Measurements from ENCODE around the gene EYS. TPM values are rescaled to one million over a fixed set of nuclear protein-coding genes. Genes with fewer than 3 reads are reported as not detected.
"Not testable (repeated sequence)": the region's sequence is repeated elsewhere in the genome, so short reads cannot be mapped to it uniquely, and the experiment has no call there.

Gene EYS
- total RNA-seq, 1 donor from 2014 or later, result not detected

- ATAC-seq, result no peak
Observed at GRCh38 chr6:64013011-64013410, 1694.0 kb downstream of the EYS start.

GRCh38 chr6:64012351-64013001 lies 1694.5 kb downstream of the EYS start:
- ATAC-seq, result no peak

GRCh38 chr6:64010666-64011065 lies 1696.4 kb downstream of the EYS start:
- no peak for ATAC-seq

GRCh38 chr6:64010010-64010409 lies 1697.0 kb downstream of the EYS start:
- no peak for ATAC-seq

GRCh38 chr6:64006246-64006645 lies 1700.8 kb downstream of the EYS start:
- no peak for ATAC-seq

DNA sequence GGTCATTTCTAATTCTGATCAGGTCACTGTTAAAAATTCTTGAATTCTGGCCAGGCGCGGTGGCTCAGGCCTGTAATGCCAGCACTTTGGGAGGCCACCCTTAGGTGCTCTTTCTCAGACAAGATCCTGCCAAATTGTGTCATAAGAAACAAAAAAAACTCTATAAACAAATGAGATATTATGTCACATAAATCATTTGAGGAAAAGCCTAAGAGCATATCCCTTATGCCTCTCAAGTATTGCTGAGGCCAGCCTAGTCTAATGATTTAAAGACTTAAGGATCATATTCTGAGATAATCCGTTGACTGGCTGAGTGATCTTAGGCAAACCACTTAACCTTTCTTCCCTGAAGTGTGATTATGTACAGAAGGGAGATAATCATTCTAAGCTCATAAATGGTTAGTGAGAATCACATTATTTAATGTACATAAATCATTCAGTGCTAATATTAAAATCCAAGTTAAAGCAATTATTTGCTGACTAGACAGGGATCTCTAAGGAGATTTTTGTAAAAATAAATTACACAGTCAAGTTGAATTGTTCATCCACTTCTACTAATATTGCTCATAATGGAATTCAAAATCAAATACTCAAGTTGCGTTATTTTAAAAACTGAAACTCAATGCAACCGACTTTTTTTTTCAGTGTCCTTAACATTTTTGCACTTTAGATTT lies 1706.1 kb downstream of the EYS start:
- no peak for ATAC-seq

- no peak for ATAC-seq
Observed at GRCh38 chr6:63999613-64000012, 1707.4 kb downstream of the EYS start.

DNA sequence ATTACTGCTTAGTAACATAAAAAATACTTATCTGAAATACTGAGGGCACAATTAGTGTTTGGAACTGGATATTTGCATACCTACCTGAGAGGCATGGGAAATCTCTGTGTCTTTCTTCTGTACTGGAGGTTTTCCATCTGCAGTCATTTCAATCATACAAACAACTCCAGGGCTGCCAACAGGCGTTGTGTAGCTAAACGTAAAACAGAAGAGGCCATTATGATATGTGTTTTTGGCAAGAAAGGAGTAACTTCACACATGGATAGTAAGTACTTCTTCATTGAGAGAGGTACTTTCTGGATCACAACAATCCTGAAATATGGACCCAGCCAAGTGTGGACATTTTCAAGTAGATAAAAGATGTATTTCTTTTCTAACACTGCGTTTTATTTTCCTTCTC lies 1708.0 kb downstream of the EYS start:
- ATAC-seq, result no peak

GRCh38 chr6:63997734-63998133 lies 1709.3 kb downstream of the EYS start:
- ATAC-seq, result no peak

- no peak for ATAC-seq
Observed at GRCh38 chr6:63997221-63997620, 1709.8 kb downstream of the EYS start.

DNA sequence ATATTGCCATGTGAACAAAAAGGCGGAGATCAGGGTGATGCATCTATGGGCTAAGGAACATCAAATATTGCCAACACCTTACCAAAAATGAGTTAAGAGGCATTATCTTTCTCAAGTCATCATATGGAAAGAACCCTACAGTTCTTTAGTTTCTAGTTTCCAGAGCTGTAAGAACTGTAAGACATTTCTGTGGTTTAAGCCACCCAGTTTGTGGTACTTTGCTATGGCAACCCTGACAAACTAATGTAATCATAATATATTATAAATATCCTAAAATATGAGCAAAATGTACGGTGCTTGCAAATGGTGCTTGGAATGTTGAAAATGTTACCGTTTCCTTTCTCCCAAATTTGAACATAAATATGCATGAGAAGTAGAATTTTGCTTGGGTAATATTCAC lies 1721.8 kb downstream of the EYS start:
- no peak for ATAC-seq

- ATAC-seq, result no peak
Observed at GRCh38 chr6:63975699-63976098, 1731.3 kb downstream of the EYS start.

DNA sequence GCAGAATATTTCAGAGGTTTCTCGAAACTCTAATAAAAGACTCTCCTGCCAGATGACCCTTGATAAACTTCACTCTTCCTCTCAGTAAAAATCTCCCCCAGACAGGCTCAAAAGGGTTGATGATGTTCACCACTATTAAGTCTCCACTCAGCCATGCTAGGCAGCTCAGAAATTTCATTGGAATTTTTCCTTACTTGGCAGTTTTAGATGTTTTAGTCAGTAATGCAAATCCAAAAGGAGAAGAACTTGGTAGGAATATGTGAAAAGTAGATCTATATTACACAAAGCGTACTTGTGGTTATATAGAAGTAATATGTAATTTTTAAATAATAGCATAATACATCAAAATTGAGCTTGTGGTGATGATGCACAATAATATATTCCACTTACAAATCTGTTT lies 1738.4 kb downstream of the EYS start:
- ATAC-seq, result no peak

GRCh38 chr6:63964366-63964765 lies 1742.7 kb downstream of the EYS start:
- ATAC-seq, result no peak

- no peak for ATAC-seq
Observed at GRCh38 chr6:63963769-63964315, 1743.2 kb downstream of the EYS start.

GRCh38 chr6:63953336-63954021 lies 1753.5 kb downstream of the EYS start:
- not testable (repeated sequence) for ATAC-seq

- no peak for ATAC-seq
Observed at GRCh38 chr6:63947792-63948529, 1759.1 kb downstream of the EYS start.

DNA sequence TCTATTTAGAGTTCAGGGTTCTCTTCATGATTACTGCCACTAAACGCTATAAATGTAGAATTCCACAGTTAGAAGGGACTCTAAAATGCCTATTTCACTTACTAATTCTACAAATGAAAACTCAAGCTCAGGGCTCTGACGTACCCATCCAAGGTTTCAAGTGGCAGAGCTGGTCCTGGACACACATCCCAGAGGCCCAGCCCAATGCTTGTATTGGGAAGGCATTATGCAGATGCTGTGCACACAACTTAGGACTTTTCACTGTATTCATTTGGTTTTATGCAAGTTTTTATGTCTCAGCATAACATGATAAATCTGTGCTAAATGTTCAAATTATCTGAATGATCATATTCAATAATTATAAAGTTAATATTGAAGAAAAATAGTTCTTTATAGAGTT lies 1761.0 kb downstream of the EYS start:
- no peak for ATAC-seq

DNA sequence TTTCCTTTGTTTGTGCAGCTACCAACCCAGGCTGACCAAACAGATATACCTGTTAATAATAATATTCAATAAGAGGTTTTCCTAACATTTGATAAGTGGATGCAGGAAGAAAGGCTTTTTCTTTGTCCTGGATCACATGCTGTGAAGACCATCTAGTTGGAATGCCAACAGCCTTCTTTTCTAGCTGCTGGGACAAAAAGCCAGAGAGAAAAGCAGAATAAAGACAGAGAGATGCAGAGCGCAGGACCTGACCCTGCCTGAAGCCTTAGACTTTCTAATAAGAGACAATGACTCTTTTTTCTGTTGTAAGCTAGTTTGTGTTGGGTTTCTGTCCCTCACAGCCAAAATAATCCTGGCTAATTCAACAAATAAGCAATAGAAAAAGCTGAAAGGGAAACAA lies 1763.2 kb downstream of the EYS start:
- no peak for ATAC-seq

DNA sequence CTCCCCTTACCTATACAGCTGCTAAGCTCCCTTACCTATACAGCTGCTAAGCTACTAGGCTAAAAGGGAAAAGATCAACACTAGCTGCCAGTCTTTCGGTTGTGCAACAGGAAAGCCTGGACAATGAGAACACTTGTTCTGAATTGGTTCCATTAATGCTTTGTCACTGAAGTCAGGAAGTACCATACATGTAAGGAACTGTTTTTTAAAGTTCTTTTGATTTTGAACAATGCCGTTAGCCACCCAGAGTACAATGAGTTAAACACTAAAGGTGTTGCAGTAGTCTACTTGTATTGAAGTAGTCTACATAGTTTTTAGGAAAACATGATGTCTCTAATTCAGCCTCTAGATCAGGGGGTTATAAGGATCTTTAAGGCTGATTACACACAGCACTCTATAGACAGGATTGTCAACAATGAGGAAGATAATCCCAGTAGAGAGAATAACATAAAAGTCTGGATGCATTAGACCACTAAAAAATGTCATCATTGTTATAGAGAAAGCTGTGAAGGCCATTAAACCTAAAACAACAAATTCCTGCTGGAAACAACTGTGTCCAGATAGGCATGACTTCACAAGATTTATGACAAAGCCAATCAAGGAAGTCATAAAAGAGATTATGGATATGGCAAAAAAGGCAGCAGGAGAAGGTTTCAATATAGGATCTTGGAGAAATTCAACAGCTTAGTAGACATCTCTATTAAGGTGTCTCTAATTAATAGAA lies 1765.1 kb downstream of the EYS start:
- ATAC-seq, result no peak

- no peak for ATAC-seq
Observed at GRCh38 chr6:63940056-63940455, 1767.0 kb downstream of the EYS start.

DNA sequence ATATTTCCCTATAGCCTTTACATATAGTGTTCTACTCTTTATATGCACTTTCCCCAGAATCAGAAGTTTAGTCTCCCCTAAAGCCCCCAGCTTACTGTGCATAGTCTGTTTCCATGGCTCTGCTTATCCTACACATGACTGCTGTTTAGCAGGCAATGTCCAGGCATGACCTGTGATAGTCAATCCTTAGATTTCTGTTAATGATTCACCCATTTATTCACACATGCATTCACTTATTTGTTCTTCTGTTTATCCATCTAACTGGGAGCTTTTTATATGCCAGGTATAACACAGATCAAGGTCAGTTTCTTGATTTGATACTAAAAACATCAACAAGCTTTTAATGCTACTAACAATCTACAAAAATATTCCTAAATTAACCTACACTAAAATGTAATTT lies 1770.6 kb downstream of the EYS start:
- ATAC-seq, result no peak

Measured in esophagus mucosa (tissue), 1 donor.